K562 (cell line): ENCODE results near the gene UBR3. TPM values are rescaled to one million over a fixed set of nuclear protein-coding genes. Genes with fewer than 3 reads are reported as not detected.

Source experiments
- ATAC-seq: fragments of 200-7000 bp; cut with Tn5 transposase; 3 replicates; pipeline ENCODE4 v1.9.1; 2020; ENCODE audit warnings: moderate library complexity
- BruUV-seq: library from RNA; stranded (reverse); fragments of 400-500 nt; replicated peaks from 2 replicates; lab custom pipeline; 2021; lab: Mats Ljungman, UMichigan
- CTCF ChIA-PET: fragments of 300-600 bp; formaldehyde crosslinking; extraction: SDS; loops from one replicate; lab custom pipeline; 2021; ENCODE audit warnings: low intra/inter-chr PET ratio; lab: Yijun Ruan, JAX
- POLR2A ChIA-PET: fragments of 300-600, 350-650 bp; sonication (Branson Sonifier 250); formaldehyde crosslinking; extraction: SDS; loops from one replicate; lab custom pipeline; 2021; ENCODE audit warnings: antibody characterized with exemption, inconsistent platforms; lab: Yijun Ruan, JAX
- DNase-seq, 4 experiments: peaks; one replicate each; pipeline versions ENCODE4 v3.0.0 to v3.0.0-alpha.2; 2011 to 2018; ENCODE audit warnings: low spot score in 3 of 4, mixed read lengths in 3 of 4; ENCODE audit errors: extremely low read depth in 1 of 4
- FAIRE-seq: peaks from 2 replicates; lab custom pipeline; 2011; peaks lifted over from hg19 to GRCh38; lab: Jason Lieb, UNC
- H2AFZ ChIP-seq: 2 replicates; pipeline ENCODE4 v1.6.0; 2011; ENCODE audit warnings: low read depth, low read length, control low read depth, inconsistent platforms
- H3K27ac ChIP-seq: fragments of 200-600 bp; 3 replicates; pipeline ENCODE4 v1.8.0; 2011; ENCODE audit warnings: low read depth, mild to moderate bottlenecking, control low read depth, inconsistent platforms, low read length, moderate library complexity, mixed read lengths; ENCODE audit errors: extremely low read depth
- H3K27me3 ChIP-seq, 2 experiments: fragments of 300-600 bp in 1 of 2; 2 replicates in 1 of 2; 3 replicates in 1 of 2; pipeline versions ENCODE4 v1.6.0 to v1.8.0; 2011; ENCODE audit warnings: inconsistent platforms in 2 of 2, low read length in 2 of 2, mild to moderate bottlenecking in 1 of 2, mixed read lengths in 1 of 2, moderate library complexity in 1 of 2; ENCODE audit not compliant: control insufficient read depth in 2 of 2, insufficient read depth in 2 of 2
- H3K36me3 ChIP-seq: fragments of 300-600 bp; 3 replicates; pipeline ENCODE4 v1.8.0; 2011; ENCODE audit warnings: mild to moderate bottlenecking, low read length, inconsistent platforms; ENCODE audit not compliant: control insufficient read depth, insufficient read depth
- H3K4me1 ChIP-seq, 2 experiments: fragments of 200-600 bp in 1 of 2; replicated peaks in 1 of 2; 2 replicates in 1 of 2; 3 replicates in 1 of 2; pipeline versions ENCODE4 v1.5.1 to v1.8.0; 2011; ENCODE audit warnings: inconsistent platforms in 2 of 2, low read length in 2 of 2, mild to moderate bottlenecking in 1 of 2, mixed read lengths in 1 of 2, moderate library complexity in 1 of 2; ENCODE audit not compliant: control insufficient read depth in 2 of 2, insufficient read depth in 2 of 2
- H3K4me2 ChIP-seq: 2 replicates; pipeline ENCODE4 v1.6.1; 2011; ENCODE audit warnings: low read length, control low read depth, inconsistent platforms, mixed read lengths; ENCODE audit not compliant: insufficient read depth
- H3K4me3 ChIP-seq: fragments of 200-600 bp; sonication (generic), shearing (Covaris generic); 2 replicates; pipeline ENCODE4 v1.5.1; 2016; ENCODE audit warnings: control low read depth, inconsistent platforms
- H3K79me2 ChIP-seq: fragments of 200-600 bp; 3 replicates; pipeline ENCODE4 v1.8.0; 2011; ENCODE audit warnings: low read length, inconsistent platforms; ENCODE audit not compliant: control insufficient read depth, insufficient read depth
- H3K9ac ChIP-seq, 2 experiments: 2 replicates each; pipeline versions ENCODE4 v1.6.0 to v1.6.1; 2011; ENCODE audit warnings: low read depth in 2 of 2, low read length in 2 of 2, control low read depth in 1 of 2, inconsistent platforms in 1 of 2, mild to moderate bottlenecking in 1 of 2, mixed read lengths in 1 of 2; ENCODE audit not compliant: insufficient read depth in 1 of 2
- H3K9me1 ChIP-seq: one replicate; pipeline ENCODE4 v1.6.0; 2011; ENCODE audit warnings: inconsistent platforms, mild to moderate bottlenecking, low read length, moderate library complexity; ENCODE audit not compliant: control insufficient read depth, insufficient read depth
- H3K9me3 ChIP-seq: replicated peaks from 2 replicates; pipeline ENCODE4 v1.5.1; 2011; ENCODE audit warnings: low read depth, low read length, inconsistent platforms; ENCODE audit not compliant: control insufficient read depth, insufficient read depth
- H4K20me1 ChIP-seq: replicated peaks from 2 replicates; pipeline ENCODE4 v1.6.1; 2011; ENCODE audit warnings: low read length, inconsistent platforms, mixed read lengths; ENCODE audit not compliant: control insufficient read depth, insufficient read depth
- GMEB1 ChIP-seq: fragments of 250-450 bp; sonication (Bioruptor Pico); IDR thresholded peaks from 2 replicates; pipeline ENCODE4 v1.4.0; 2020; ENCODE audit warnings: mild to moderate bottlenecking
- HEY1 ChIP-seq: fragments of 250-450 bp; sonication (Bioruptor Pico); IDR thresholded peaks from 2 replicates; pipeline ENCODE4 v1.5.0; 2020; ENCODE audit warnings: mild to moderate bottlenecking, moderate library complexity, borderline replicate concordance
- MEF2A ChIP-seq: IDR thresholded peaks from 2 replicates; pipeline ENCODE4 v1.6.1; 2011; ENCODE audit warnings: low read depth, mild to moderate bottlenecking, low read length, moderate library complexity; ENCODE audit not compliant: control insufficient read depth
- NCOA2 ChIP-seq, 2 experiments: fragments of 450-650 bp; IDR thresholded peaks; 2 replicates each; pipeline ENCODE4 v1.6.1; 2018; ENCODE audit warnings: mild to moderate bottlenecking in 2 of 2, moderate library complexity in 1 of 2; ENCODE audit not compliant: partially characterized antibody in 2 of 2
- RAD51 ChIP-seq: fragments of 450-650 bp; IDR thresholded peaks from 2 replicates; pipeline ENCODE4 v1.7.1; 2016; ENCODE audit warnings: low read depth, mild to moderate bottlenecking, borderline replicate concordance
- SMARCE1 ChIP-seq: fragments of 450-650 bp; IDR thresholded peaks from 2 replicates; pipeline ENCODE4 v1.7.1; 2016; ENCODE audit warnings: mild to moderate bottlenecking
- TAF9B ChIP-seq: fragments of 450-650 bp; IDR thresholded peaks from 2 replicates; pipeline ENCODE4 v1.6.1; 2018; ENCODE audit warnings: mild to moderate bottlenecking; ENCODE audit not compliant: partially characterized antibody
- TAL1 ChIP-seq: fragments of 450-650 bp; IDR thresholded peaks from 2 replicates; pipeline ENCODE4 v1.6.1; 2016; ENCODE audit warnings: mild to moderate bottlenecking
- TEAD2 ChIP-seq: fragments of 450-650 bp; IDR thresholded peaks from 2 replicates; pipeline ENCODE4 v1.6.1; 2016; ENCODE audit warnings: missing genetic modification characterization, control low read depth, missing compliant biosample characterization
- ZFP30 ChIP-seq: fragments of 250-450 bp; sonication (Bioruptor Pico); IDR thresholded peaks from 2 replicates; pipeline ENCODE4 v1.8.0; 2022; ENCODE audit warnings: moderate library complexity, mild to moderate bottlenecking, inconsistent platforms, borderline replicate concordance
- ZFP91 ChIP-seq: sonication (generic); formaldehyde crosslinking; IDR thresholded peaks from 2 replicates; pipeline ENCODE4 v1.8.0; 2022; ENCODE audit warnings: mild to moderate bottlenecking, missing genetic modification reagents
- ZKSCAN8 ChIP-seq: fragments of 200-800 bp; sonication (Bioruptor generic); IDR thresholded peaks from 2 replicates; pipeline ENCODE4 v1.6.1; 2016; ENCODE audit warnings: missing genetic modification characterization, missing compliant biosample characterization
- ZMIZ1 ChIP-seq, 2 experiments: fragments of 150-350 bp in 1 of 2; IDR thresholded peaks; 2 replicates each; pipeline ENCODE4 v1.6.1; 2012 to 2016; ENCODE audit warnings: low read depth in 2 of 2, low read length in 2 of 2, mild to moderate bottlenecking in 1 of 2, moderate library complexity in 1 of 2
- ZNF253 ChIP-seq: fragments of 250-450 bp; sonication (Bioruptor Pico); conservative IDR thresholded peaks from 2 replicates; pipeline ENCODE4 v1.6.1; 2021; ENCODE audit warnings: mild to moderate bottlenecking
- WGBS: fragments of 100-300 bp; shearing (Covaris generic); methylation state at CpG from one replicate; pipeline ENCODE4 v1.1.6; 2016; ENCODE audit warnings: low coverage, mixed read lengths; ENCODE audit not compliant: insufficient coverage; ENCODE audit errors: missing lambda C conversion rate; 5-methylcytosine and 5-hydroxymethylcytosine counted together
- in situ Hi-C: fragments of 300-500 bp; cut with MboI; formaldehyde crosslinking; loops from 4 replicates; pipeline ENCODE4 v1.15.0; 2018; ENCODE audit warnings: inconsistent platforms, mixed read lengths
- intact Hi-C: fragments of 100-400 bp; cut with micrococcal nuclease; formaldehyde crosslinking; loops from 2 replicates; pipeline ENCODE4 v1.14.2; 2022
- polyA plus RNA-seq, 8 experiments: library from polyadenylated mRNA; depleted of rRNA in 4 of 8; stranded (reverse) in 5 of 8; unstranded in 3 of 8; fragments of >200 nt; fragmentation: Nextera tagmentation in 2 of 8; fragmentation: Illumina TruSeq in 1 of 8; extraction: Ambion mirVana in 2 of 8; extraction: Trizol in 1 of 8; gene quantifications; 2 replicates each; pipeline versions ENCODE4 v1.2.1 to v1.2.3, GENCODE V29; 2011 to 2014; ENCODE audit warnings: inconsistent platforms in 1 of 8, missing spikeins in 1 of 8
- total RNA-seq, 7 experiments: library from RNA; depleted of rRNA in 6 of 7; stranded (reverse); fragments of >200 nt in 6 of 7; fragmentation: Illumina TruSeq in 2 of 7; extraction: Trizol in 2 of 7; gene quantifications; 2 replicates each; pipeline versions ENCODE4 v1.2.1 to v1.2.3, GENCODE V29; 2011 to 2021; ENCODE audit warnings: low replicate concordance in 1 of 7

The UBR3 gene
- total and polyA plus RNA-seq, 9 of the 15 experiments (the other 6 are each of a cell fraction or from before 2014, with no cell fraction given), result 14.4 to 63.5 (median 40.4) TPM

DNA sequence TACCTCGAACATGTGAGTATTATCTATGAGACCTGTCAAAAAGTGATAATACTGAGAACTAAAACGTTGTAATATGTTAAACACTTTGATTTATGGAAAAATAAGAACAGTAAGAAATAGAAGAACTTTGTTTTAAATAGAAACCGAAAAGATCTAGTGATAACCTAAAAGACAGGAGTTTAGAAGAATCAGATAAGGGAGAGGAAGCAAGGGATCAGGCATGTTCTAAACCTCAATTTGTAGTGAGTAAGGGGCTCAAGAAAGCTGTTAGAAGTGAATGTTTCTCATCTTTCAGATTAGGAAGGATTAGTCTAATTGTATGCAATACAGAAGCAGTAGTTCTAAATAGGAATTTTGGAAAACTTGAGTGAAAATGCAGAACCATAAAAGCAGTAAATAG lies 182.0 kb downstream of the UBR3 start:
- ATAC-seq, result no peak
- POLR2A ChIA-PET, result interaction anchor here (0.9 kb wide), 1 partner anchor 13 kb away, joined by 3 read pairs; no protein-coding TSS in a partner anchor
- CTCF ChIA-PET, result interaction anchor here (0.6 kb wide), 1 partner anchor 353 kb away, joined by 4 read pairs; no protein-coding TSS in a partner anchor
- no peak overlapping the region for H2AFZ ChIP-seq
- H3K4me2 ChIP-seq, result no peak overlapping the region
- H3K4me1 ChIP-seq, result peaks cover 10 to 24% of the 10 kb centered on the region in 2 experiments
- BruUV-seq, result no TSS peak
- no peaks in the 10 kb centered on the region for H3K9me1 ChIP-seq
- in situ Hi-C loops, result no loop called here
- no peaks in the 10 kb centered on the region for H3K27me3 ChIP-seq
- H3K4me3 ChIP-seq, result no peak overlapping the region
- FAIRE-seq, result no peak
- no peaks in the 10 kb centered on the region for H4K20me1 ChIP-seq
- H3K9me3 ChIP-seq, result no peaks in the 10 kb centered on the region
- DNase-seq, result no peak
- no peak overlapping the region; the same call in 2 of the 3 replicates for H3K27ac ChIP-seq
- WGBS, result 12% methylated on average over 3 of the region's 3 CpGs
- H3K79me2 ChIP-seq, result no peaks in the 10 kb centered on the region
- intact Hi-C loops, result loop anchor here (10.0 kb wide), 1 partner anchor 356 kb away; no protein-coding TSS in a partner anchor
- peaks cover 43% of the 10 kb centered on the region for H3K36me3 ChIP-seq
- no peak overlapping the region for H3K9ac ChIP-seq
- TF ChIP-seq TAL1 (no peak), ZFP30 (no peak), ZNF253 (CRISPR knock-in tag) (no peak), GMEB1 (0 out of 2 replicates have a peak, but pooled peaks have one; percentile 13), ZFP91 (CRISPR knock-in tag) (no peak), HEY1 (no peak), MEF2A (no peak), ZKSCAN8 (CRISPR knock-in tag) (no peak), TEAD2 (tag) (no peak), TAF9B (no peak), RAD51 (no peak), SMARCE1 (peak; percentile 45; the same call in 1 of the 2 replicates), NCOA2 (IDR thresholded peaks at IDR 0.05; ENCODE audit: partially characterized antibody in 2 of 2) (peak in 1 of 2 experiments; percentile 46), ZMIZ1 (IDR thresholded peaks at IDR 0.05; ENCODE audit: low read depth in 2 of 2, low read length in 2 of 2) (no peak)
